Activated B cell treated with CpG ODN at 0.5 μM for 24 hours (primary cell): ENCODE data around the gene ANO2. TPM values are rescaled to one million over a fixed set of nuclear protein-coding genes. Genes with fewer than 3 reads are reported as not detected.
"Not testable (repeated sequence)": the region's sequence is repeated elsewhere in the genome, so short reads cannot be mapped to it uniquely, and the experiment has no call there.

Experiments
- ATAC-seq: fragments of 200-7000 bp; cut with Tn5 transposase; one replicate; pipeline ENCODE4 v1.10.0; 2021; ENCODE audit warnings: low read depth, mild to moderate bottlenecking, moderate library complexity
- CTCF ChIA-PET: fragments of 350-600 bp; sonication (Branson Sonifier 250); formaldehyde crosslinking; loops from one replicate; lab custom pipeline; 2021; ENCODE audit warnings: antibody characterized with exemption; lab: Charles Lee
- POLR2A ChIA-PET: fragments of 350-600 bp; sonication (Branson Sonifier 250); formaldehyde crosslinking; loops from one replicate; lab custom pipeline; 2021; ENCODE audit warnings: antibody characterized with exemption; lab: Charles Lee
- DNase-seq: peaks from one replicate; pipeline ENCODE4 v3.0.0; 2022
- H3K27ac Mint-ChIP-seq: one replicate; pipeline ENCODE4 v1.8.0; 2020; ENCODE audit warnings: mixed read lengths
- H3K27me3 Mint-ChIP-seq: one replicate; pipeline ENCODE4 v1.8.0; 2021; ENCODE audit warnings: mixed read lengths
- H3K36me3 Mint-ChIP-seq: one replicate; pipeline ENCODE4 v1.8.0; 2021; ENCODE audit warnings: low read depth, mixed read lengths
- H3K4me1 Mint-ChIP-seq: one replicate; pipeline ENCODE4 v1.8.0; 2021; ENCODE audit warnings: mixed read lengths
- H3K4me3 Mint-ChIP-seq: one replicate; pipeline ENCODE4 v1.8.0; 2020; ENCODE audit warnings: mild to moderate bottlenecking, mixed read lengths
- H3K9me3 Mint-ChIP-seq: one replicate; pipeline ENCODE4 v1.8.0; 2020; ENCODE audit warnings: mixed read lengths
- intact Hi-C: fragments of 100-400 bp; cut with micrococcal nuclease; formaldehyde crosslinking; loops from one replicate; pipeline ENCODE4 v1.15.1; 2024
- total RNA-seq: library from RNA; stranded (reverse); gene quantifications from 2 replicates; pipeline ENCODE4 v1.2.3, GENCODE V29; 2022
- TF ChIP-seq, protein P1 (sequence below): fragments of 200-600 bp; IDR thresholded peaks from one replicate; pipeline ENCODE4 v1.8.0; 2022; ENCODE audit warnings: antibody characterized with exemption, mild to moderate bottlenecking

ANO2 gene
- total RNA-seq, 1 donor from 2014 or later: not detected

DNA sequence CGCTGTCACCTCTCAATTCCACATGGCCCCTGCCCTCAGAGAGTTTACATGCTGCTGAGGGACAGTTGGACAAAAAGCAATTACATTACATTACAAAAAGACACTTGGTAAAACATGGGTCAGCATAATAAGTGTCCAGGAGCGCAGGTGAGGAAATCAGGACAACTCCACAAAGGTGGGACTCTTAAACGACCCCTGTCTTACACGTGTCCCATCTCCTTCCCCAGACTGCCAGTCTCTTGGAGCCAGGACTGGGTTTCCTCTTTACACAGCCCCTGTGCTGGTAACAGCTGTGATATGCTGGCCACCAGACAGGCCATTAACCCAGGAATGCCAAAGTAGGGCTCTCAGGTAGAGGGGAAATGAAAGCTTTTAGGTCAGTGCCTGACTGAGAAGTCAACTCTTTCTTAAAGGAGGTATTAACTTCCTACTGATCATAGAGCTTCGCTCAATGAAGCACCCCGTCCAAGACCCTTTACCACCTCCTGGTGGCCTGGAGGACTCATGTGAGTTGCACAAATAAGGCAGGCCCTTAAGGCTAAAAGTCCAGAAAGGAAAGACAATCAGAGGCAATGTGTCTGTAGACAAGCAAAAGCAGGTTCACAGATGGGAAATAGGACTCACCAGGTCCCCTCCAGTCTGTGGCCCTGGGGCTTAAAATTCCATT is 55.5 kb downstream of the ANO2 start:
- POLR2A ChIA-PET: no interaction called here
- Mint-ChIP-seq H3K27ac (no peak overlapping the region), H3K36me3 (no peaks in the 10 kb centered on the region), H3K27me3 (peaks cover 30% of the 10 kb centered on the region), H3K4me1 (peaks cover 8% of the 10 kb centered on the region), H3K9me3 (peaks cover 10% of the 10 kb centered on the region), H3K4me3 (no peak overlapping the region)
- ATAC-seq: no peak
- CTCF ChIA-PET: no interaction called here
- no peak for DNase-seq
- intact Hi-C loops: no loop called here
- TF ChIP-seq, protein P1, sequence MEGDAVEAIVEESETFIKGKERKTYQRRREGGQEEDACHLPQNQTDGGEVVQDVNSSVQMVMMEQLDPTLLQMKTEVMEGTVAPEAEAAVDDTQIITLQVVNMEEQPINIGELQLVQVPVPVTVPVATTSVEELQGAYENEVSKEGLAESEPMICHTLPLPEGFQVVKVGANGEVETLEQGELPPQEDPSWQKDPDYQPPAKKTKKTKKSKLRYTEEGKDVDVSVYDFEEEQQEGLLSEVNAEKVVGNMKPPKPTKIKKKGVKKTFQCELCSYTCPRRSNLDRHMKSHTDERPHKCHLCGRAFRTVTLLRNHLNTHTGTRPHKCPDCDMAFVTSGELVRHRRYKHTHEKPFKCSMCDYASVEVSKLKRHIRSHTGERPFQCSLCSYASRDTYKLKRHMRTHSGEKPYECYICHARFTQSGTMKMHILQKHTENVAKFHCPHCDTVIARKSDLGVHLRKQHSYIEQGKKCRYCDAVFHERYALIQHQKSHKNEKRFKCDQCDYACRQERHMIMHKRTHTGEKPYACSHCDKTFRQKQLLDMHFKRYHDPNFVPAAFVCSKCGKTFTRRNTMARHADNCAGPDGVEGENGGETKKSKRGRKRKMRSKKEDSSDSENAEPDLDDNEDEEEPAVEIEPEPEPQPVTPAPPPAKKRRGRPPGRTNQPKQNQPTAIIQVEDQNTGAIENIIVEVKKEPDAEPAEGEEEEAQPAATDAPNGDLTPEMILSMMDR: no peak

DNA sequence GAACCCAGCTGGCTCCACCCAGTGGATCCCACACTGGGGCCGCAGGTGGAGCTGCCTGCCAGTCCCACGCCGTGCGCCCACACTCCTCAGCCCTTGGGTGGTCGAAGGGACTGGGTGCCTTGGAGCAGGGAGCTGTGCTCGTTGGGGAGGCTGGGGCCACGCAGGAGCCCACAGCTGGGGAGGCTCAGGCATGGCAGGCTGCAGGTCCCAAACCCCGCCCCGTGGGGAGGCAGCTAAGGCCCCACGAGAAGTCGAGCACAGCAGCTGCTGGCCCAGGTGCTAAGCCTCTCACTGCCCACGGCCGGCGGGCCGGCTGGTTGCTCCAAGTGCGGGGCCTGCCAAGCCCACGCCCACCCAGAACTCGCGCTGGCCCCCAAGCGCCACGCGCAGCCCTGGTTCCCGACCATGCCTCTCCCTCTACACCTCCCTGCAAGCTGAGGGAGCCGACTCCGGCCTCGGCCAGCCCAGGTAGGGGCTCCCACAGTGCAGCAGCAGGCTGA is 56.2 kb downstream of the ANO2 start:
- no peak overlapping the region for H3K4me3 Mint-ChIP-seq
- ATAC-seq (no peak), DNase-seq (no peak)
- ChIA-PET CTCF (no interaction called here), POLR2A (no interaction called here)
- H3K4me1 Mint-ChIP-seq: peaks cover 8% of the 10 kb centered on the region
- TF ChIP-seq, protein P1: no peak
- peaks cover 30% of the 10 kb centered on the region for H3K27me3 Mint-ChIP-seq
- H3K36me3 Mint-ChIP-seq: no peaks in the 10 kb centered on the region
- H3K9me3 Mint-ChIP-seq: peaks cover 7% of the 10 kb centered on the region
- intact Hi-C loops: no loop called here
- no peak overlapping the region for H3K27ac Mint-ChIP-seq

DNA sequence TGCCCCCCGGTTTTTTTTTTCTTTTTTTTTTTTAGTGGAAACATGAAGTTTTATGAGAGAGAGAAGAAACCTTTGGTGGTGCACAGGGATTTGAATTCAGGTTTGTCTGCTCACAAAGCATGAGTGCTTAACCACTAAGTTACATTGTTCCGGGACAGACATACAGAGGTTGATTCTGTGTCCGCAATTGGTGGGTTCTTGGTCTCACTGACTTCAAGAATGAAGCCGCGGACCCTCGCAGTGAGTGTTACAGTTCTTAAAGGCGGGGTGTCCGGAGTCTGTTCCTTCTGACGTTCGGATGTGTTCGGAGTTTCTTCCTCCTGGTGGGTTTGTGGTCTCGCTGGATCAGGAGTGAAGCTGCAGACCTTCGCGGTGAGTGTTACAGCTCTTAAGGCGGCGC is 57.2 kb downstream of the ANO2 start:
- H3K4me1 Mint-ChIP-seq, intact Hi-C loops, CTCF ChIA-PET, H3K36me3 Mint-ChIP-seq, H3K27ac Mint-ChIP-seq, DNase-seq, ATAC-seq, POLR2A ChIA-PET, H3K9me3 Mint-ChIP-seq: not testable (repeated sequence)
- Mint-ChIP-seq H3K27me3 (peaks cover 30% of the 10 kb centered on the region), H3K4me3 (peak overlapping the region; percentile 13)

DNA sequence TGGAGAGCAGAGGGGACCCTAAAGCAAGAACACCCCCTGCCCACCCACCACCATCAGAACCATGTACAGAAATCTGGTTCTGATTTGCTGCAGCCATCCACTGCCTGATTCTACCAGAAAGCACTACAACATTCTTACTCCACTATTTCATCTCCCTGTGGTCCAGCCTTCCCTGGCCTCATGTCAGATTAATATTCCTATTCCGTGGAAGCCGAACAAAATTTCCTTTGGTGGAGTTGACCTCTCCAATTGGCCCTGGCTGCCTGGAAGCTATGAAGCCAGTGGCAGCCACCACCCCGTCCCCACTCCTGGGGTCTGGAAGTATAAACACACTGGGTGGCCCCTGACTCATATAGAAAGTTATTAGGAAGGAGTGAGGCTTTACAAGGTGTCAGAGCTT is 60.2 kb downstream of the ANO2 start:
- intact Hi-C loops: no loop called here
- POLR2A ChIA-PET: no interaction called here
- TF ChIP-seq, protein P1: no peak
- Mint-ChIP-seq H3K27me3 (peaks cover 28% of the 10 kb centered on the region), H3K4me3 (no peak overlapping the region), H3K27ac (no peak overlapping the region), H3K4me1 (peaks cover 8% of the 10 kb centered on the region), H3K9me3 (no peaks in the 10 kb centered on the region), H3K36me3 (no peaks in the 10 kb centered on the region)
- CTCF ChIA-PET: no interaction called here
- DNase-seq (no peak), ATAC-seq (no peak)

DNA sequence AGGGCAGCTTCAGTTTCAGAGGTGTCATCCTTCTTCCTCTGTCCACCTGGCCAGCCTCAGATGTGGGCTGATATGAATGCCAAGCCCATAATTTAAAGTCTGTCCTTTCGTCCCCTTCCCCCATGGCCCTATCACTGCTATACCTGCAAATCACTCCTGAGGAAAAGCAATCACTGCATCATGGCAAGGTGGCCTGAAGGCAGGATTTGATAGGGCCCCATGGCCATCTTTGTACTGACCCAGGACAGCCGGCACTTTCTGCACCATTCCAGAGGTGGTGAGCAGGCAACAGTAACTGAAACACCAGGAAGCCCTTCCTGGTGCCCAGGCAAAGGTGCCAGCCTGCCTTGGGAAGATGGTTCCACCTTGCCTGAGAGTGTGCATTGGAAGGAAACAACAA is 60.8 kb downstream of the ANO2 start:
- DNase-seq: no peak
- no peak overlapping the region for H3K27ac Mint-ChIP-seq
- H3K36me3 Mint-ChIP-seq: no peaks in the 10 kb centered on the region
- no peak for ATAC-seq
- CTCF ChIA-PET: no interaction called here
- intact Hi-C loops: no loop called here
- POLR2A ChIA-PET: no interaction called here
- no peaks in the 10 kb centered on the region for H3K9me3 Mint-ChIP-seq
- H3K4me1 Mint-ChIP-seq: peaks cover 8% of the 10 kb centered on the region
- H3K27me3 Mint-ChIP-seq: peaks cover 28% of the 10 kb centered on the region
- TF ChIP-seq, protein P1: no peak
- H3K4me3 Mint-ChIP-seq: no peak overlapping the region
